HL-60 (cell line): Measurements from ENCODE around the gene PDE3A.

Experiments used
- DNase-seq, 2 experiments: peaks; one replicate each; pipeline ENCODE4 v3.0.0-alpha.2; 2010 to 2020; ENCODE audit warnings: low read depth in 1 of 2, low spot score in 1 of 2
- H3K27ac ChIP-seq: fragments of 250-450 bp; sonication (Bioruptor Pico); replicated peaks from 2 replicates; pipeline ENCODE4 v1.5.1; 2020; ENCODE audit warnings: mild to moderate bottlenecking, moderate library complexity
- H3K27me3 ChIP-seq: fragments of 250-450 bp; sonication (Bioruptor Pico); 2 replicates; pipeline ENCODE4 v1.5.1; 2021; ENCODE audit warnings: mild to moderate bottlenecking, moderate library complexity; ENCODE audit not compliant: insufficient read depth, poor library complexity, severe bottlenecking
- H3K4me3 ChIP-seq: replicated peaks from 2 replicates; pipeline ENCODE4 v1.5.1; 2011; ENCODE audit warnings: mild to moderate bottlenecking, control low read depth, low read length; ENCODE audit not compliant: insufficient read depth
- CTCF ChIP-seq: IDR thresholded peaks from one replicate; pipeline ENCODE4 v1.5.1; 2011; ENCODE audit warnings: low read length, control low read depth, inconsistent platforms; ENCODE audit not compliant: insufficient read depth
- GABPA ChIP-seq: IDR thresholded peaks from 2 replicates; pipeline ENCODE4 v1.6.1; 2012; ENCODE audit warnings: low read depth
- POLR2AphosphoS5 ChIP-seq: IDR thresholded peaks from 2 replicates; pipeline ENCODE4 v1.6.1; 2012; ENCODE audit warnings: low read depth
- REST ChIP-seq: IDR thresholded peaks from 2 replicates; pipeline ENCODE4 v1.6.1; 2012; ENCODE audit warnings: low read depth; ENCODE audit not compliant: insufficient replicate concordance
- SPI1 ChIP-seq: IDR thresholded peaks from 2 replicates; pipeline ENCODE4 v1.6.1; 2012; ENCODE audit warnings: low read depth, mild to moderate bottlenecking, borderline replicate concordance

Gene PDE3A

DNA sequence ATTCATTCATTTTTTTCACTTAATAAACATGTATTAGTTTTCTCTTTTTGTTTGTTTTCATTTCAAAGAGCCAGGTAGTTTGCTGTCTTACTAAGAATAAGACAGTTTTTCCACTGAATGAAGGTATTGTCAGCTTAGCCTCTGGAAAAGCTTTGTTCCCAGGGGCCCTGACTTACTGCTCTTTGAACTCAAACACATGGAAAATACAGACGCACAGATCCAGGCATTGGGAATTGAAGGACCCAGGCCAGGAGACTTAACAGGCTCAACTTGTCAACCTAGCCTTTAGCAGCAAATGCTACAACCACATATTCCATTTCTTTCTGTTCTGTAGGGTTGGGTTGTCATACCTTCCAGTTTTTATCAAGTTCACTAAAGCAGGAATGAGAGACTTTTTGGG, 288.3 kb downstream of the PDE3A start:
- H3K27me3 ChIP-seq: peaks cover 2% of the 10 kb centered on the region

DNA sequence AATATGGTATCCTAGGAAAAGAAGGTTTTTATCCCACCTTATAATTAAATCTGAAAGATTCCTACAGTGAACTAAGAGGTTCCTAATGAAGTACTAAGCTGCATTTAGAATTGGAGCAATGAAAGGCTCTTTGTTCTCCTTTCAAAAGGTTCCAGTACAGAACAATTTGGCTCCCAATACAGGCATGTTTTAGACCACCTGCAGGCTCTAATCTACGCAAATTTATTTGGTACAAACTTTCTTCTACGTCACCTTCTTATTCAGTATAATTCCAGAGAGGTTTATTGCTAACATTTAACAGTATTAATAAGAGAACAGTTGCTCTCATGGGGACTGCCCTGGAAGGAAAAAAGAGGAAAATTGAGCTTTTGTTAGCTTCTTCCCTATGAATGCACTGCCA, 289.2 kb downstream of the PDE3A start:
- no peak overlapping the region for H3K27ac ChIP-seq
- H3K27me3 ChIP-seq: peaks cover 2% of the 10 kb centered on the region
- TF ChIP-seq SPI1 (no peak), GABPA (no peak)
- no peak for DNase-seq
- no peak overlapping the region for H3K4me3 ChIP-seq

More for the DNA sequence above, 288.3 kb downstream of the PDE3A start:
- H3K4me3 ChIP-seq: no peak overlapping the region
- no peak overlapping the region for H3K27ac ChIP-seq
- TF ChIP-seq CTCF: no peak
- TF ChIP-seq REST: no peak
- TF ChIP-seq SPI1: no peak
- TF ChIP-seq POLR2AphosphoS5: no peak
- TF ChIP-seq GABPA: no peak
- no peak for DNase-seq

- TF ChIP-seq REST (no peak), POLR2AphosphoS5 (no peak), SPI1 (no peak), CTCF (no peak), GABPA (no peak)
- Histone ChIP-seq H3K27ac (no peak overlapping the region), H3K4me3 (no peak overlapping the region), H3K27me3 (no peaks in the 10 kb centered on the region)
- no peak for DNase-seq
These were observed 313.0 kb downstream of the PDE3A start for GRCh38 chr12:20681334-20681733.

GRCh38 chr12:20695232-20695631, 326.9 kb downstream of the PDE3A start, which contains the start of gene SLCO1C1:
Gene SLCO1C1, plus strand, starts transcription at chr12:20695332. Its CDS starts 4,245 bp downstream, at chr12:20699577.
- TF ChIP-seq CTCF (no peak), POLR2AphosphoS5 (no peak), REST (no peak), SPI1 (no peak), GABPA (no peak)
- DNase-seq: no peak
- no peak within 1 kb of the TSS for H3K4me3 ChIP-seq
- H3K27me3 ChIP-seq: no peaks in the 10 kb centered on the region
- no peak within 1 kb of the TSS for H3K27ac ChIP-seq
